Measurements from ENCODE around the gene PTPRA.

- TF ChIP-seq CTCF (conservative IDR thresholded peaks at IDR 0.05; ENCODE audit: low read depth, low read length): no peak
- no peak for TF ChIP-seq BHLHE40 (IDR thresholded peaks at IDR 0.05; ENCODE audit: low read depth, low read length)
- TF ChIP-seq POLR2A (IDR thresholded peaks at IDR 0.05; ENCODE audit: low read depth, low read length): no peak
- TF ChIP-seq, protein P1, sequence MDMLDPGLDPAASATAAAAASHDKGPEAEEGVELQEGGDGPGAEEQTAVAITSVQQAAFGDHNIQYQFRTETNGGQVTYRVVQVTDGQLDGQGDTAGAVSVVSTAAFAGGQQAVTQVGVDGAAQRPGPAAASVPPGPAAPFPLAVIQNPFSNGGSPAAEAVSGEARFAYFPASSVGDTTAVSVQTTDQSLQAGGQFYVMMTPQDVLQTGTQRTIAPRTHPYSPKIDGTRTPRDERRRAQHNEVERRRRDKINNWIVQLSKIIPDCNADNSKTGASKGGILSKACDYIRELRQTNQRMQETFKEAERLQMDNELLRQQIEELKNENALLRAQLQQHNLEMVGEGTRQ (IDR thresholded peaks at IDR 0.05; ENCODE audit: low read depth, low read length): no peak
- TF ChIP-seq SMC3 (IDR thresholded peaks at IDR 0.05; ENCODE audit: low read depth, low read length): no peak
- no peak for TF ChIP-seq RCOR1 (IDR thresholded peaks at IDR 0.05; ENCODE audit: insufficient replicate concordance, low read length)
- TF ChIP-seq RFX5 (IDR thresholded peaks at IDR 0.05; ENCODE audit: low read depth, low read length): no peak
- TF ChIP-seq CHD1 (IDR thresholded peaks at IDR 0.05; ENCODE audit: low read depth, low read length): no peak
- TF ChIP-seq MAFK (IDR thresholded peaks at IDR 0.05; ENCODE audit: low read depth, low read length): no peak
Observed at GRCh38 chr20:2839732-2840137, 33.5 kb upstream of the PTPRA start.

Measured in IMR-90 (cell line).